Measurements from ENCODE around the gene DYNLT4. TPM values are rescaled to one million over a fixed set of nuclear protein-coding genes. Genes with fewer than 3 reads are reported as not detected.
A peak's percentile ranks its signal among the peaks of the same experiment; 100 is the strongest.

The DYNLT4 gene
- total and polyA plus RNA-seq, 2 of the 8 experiments (the other 6 are each of a cell fraction or from before 2014, with no cell fraction given), result 0.29 TPM; not detected in 1

GRCh38 chr1:44799770-44800584, 7.2 kb downstream of the DYNLT4 start, which contains the start of gene PLK3:
PLK3 (plus strand) TSS chr1:44800377; CDS start chr1:44800464, 87 bp downstream.
- Histone ChIP-seq H3K56ac (replicated peaks; ENCODE audit: insufficient read length, low read depth, low read length) (peak within 1 kb of the TSS; percentile 85), H3K27me3 (replicated peaks in 1 of 4; ENCODE audit: control insufficient read depth in 3 of 4, extremely low read depth in 1 of 4, insufficient read depth in 3 of 4, low read length in 3 of 4) (peaks cover 0 to 5% (median 0%) of the 10 kb centered on the region in 4 experiments; a peak in 2 of 7 replicates), H3K9me3 (ENCODE audit: insufficient read depth in 2 of 2, low read depth in 1 of 2, low read length in 1 of 2) (no peaks in the 10 kb centered on the region), H4K8ac (ENCODE audit: extremely low read depth, insufficient read depth, low read length) (peak within 1 kb of the TSS; percentile 91), H2BK20ac (ENCODE audit: low read length) (no peak within 1 kb of the TSS), H3K4ac (replicated peaks; ENCODE audit: insufficient read length, low read depth, low read length) (no peak within 1 kb of the TSS), H3K4me1 (replicated peaks in 1 of 4; ENCODE audit: control insufficient read depth in 3 of 4, insufficient read depth in 4 of 4, low read length in 3 of 4) (peaks cover 0 to 5% (median 2%) of the 10 kb centered on the region in 4 experiments; a peak in 3 of 7 replicates), H3K14ac (ENCODE audit: insufficient read length) (no peak within 1 kb of the TSS), H3K4me3 (ENCODE audit: extremely low read depth in 1 of 4, insufficient read depth in 2 of 4, low read depth in 3 of 4, low read length in 4 of 4) (peak within 1 kb of the TSS; percentile 60 to 76 (median 66)), H3K18ac (ENCODE audit: extremely low read depth, low read length) (peak within 1 kb of the TSS; percentile 95), H3K79me2 (ENCODE audit: control insufficient read depth in 1 of 2, insufficient read depth in 2 of 2, low read length in 2 of 2) (no peaks in the 10 kb centered on the region), H4K5ac (ENCODE audit: insufficient read length, low read depth, low read length) (peak within 1 kb of the TSS; percentile 97), H3K27ac (ENCODE audit: low read depth, low read length) (peak within 1 kb of the TSS; percentile 91), H2AK5ac (ENCODE audit: low read depth, low read length) (no peak within 1 kb of the TSS; the same call in 1 of the 2 replicates), H2BK15ac (ENCODE audit: low read length) (no peak within 1 kb of the TSS), H3K23me2 (ENCODE audit: low read depth, low read length) (peaks cover 7% of the 10 kb centered on the region; the same call in 1 of the 2 replicates), H3K23ac (ENCODE audit: insufficient read length) (no peak within 1 kb of the TSS), H3K9ac (replicated peaks in 1 of 4; ENCODE audit: extremely low read depth in 1 of 4, low read depth in 3 of 4, low read length in 3 of 4) (peak within 1 kb of the TSS; percentile 51 to 93 (median 84); a peak in 6 of 7 replicates), H4K91ac (replicated peaks; ENCODE audit: insufficient read length, low read length) (peak within 1 kb of the TSS; percentile 74), H4K20me1 (replicated peaks in 1 of 2; ENCODE audit: control insufficient read depth in 1 of 2, insufficient read depth in 2 of 2, low read length in 2 of 2) (peaks cover 0 to 10% of the 10 kb centered on the region in 2 experiments), H3K36me3 (ENCODE audit: control insufficient read depth in 2 of 4, insufficient read depth in 4 of 4, low read length in 3 of 4) (peaks cover 0 to 11% (median 9%) of the 10 kb centered on the region in 4 experiments; a peak in 4 of 8 replicates), H2BK12ac (ENCODE audit: low read depth, low read length) (no peak within 1 kb of the TSS), H2BK120ac (replicated peaks; ENCODE audit: low read depth, low read length) (no peak within 1 kb of the TSS), H2BK5ac (ENCODE audit: low read depth, low read length) (peak within 1 kb of the TSS; percentile 81; the same call in 1 of the 2 replicates), H2AFZ (ENCODE audit: low read length) (no peak within 1 kb of the TSS), H3K4me2 (ENCODE audit: insufficient read depth in 1 of 2, low read depth in 2 of 2, low read length in 2 of 2) (peak within 1 kb of the TSS; percentile 68 to 72), H3K79me1 (ENCODE audit: low read depth, low read length) (no peaks in the 10 kb centered on the region)
- ChIA-PET POLR2A (ENCODE audit: partially characterized antibody) (interaction anchor here (0.6 to 19.2 kb wide), 21 partner anchors 10 to 689 kb away, joined by 3 to 547 read pairs (median 5); partner anchors contain the start of genes BEST4, BTBD19, HPDL and MUTYH), CTCF (ENCODE audit: partially characterized antibody) (interaction anchor here (0.6 to 5.4 kb wide), 15 partner anchors 8 to 722 kb away, joined by 3 to 33 read pairs (median 5); partner anchors contain the start of genes BEST4, BTBD19, HECTD3 and HPDL)
- DNase-seq (ENCODE audit: low read depth in 1 of 2, low spot score in 2 of 2) (peak; percentile 93 to 98), FAIRE-seq (no peak)
- WGBS, 2 experiments (ENCODE audit: extremely low coverage in 1 of 2, insufficient coverage in 1 of 2, insufficient read length in 1 of 2, insufficient replicate concordance in 2 of 2, low coverage in 1 of 2, low lambda C conversion rate in 2 of 2, missing lambda C conversion rate in 1 of 2), result 2% methylated on average over 65 of the region's 79 CpGs; no CpG with 5 or more reads in 1 of the 2 experiments
- TF ChIP-seq TCF12 (IDR thresholded peaks at IDR 0.05; ENCODE audit: low read depth, low read length), result peak; percentile 30; the same call in 1 of the 2 replicates
- peak; percentile 95 for TF ChIP-seq POLR2AphosphoS5 (IDR thresholded peaks at IDR 0.05; ENCODE audit: low read depth, low read length)
- no peak for TF ChIP-seq POU5F1 (IDR thresholded peaks at IDR 0.05; ENCODE audit: low read depth, low read length)
- TF ChIP-seq CBX5 (IDR thresholded peaks at IDR 0.05; ENCODE audit: low read depth, low read length), result no peak
- peak; percentile 45 for TF ChIP-seq RBBP5 (IDR thresholded peaks at IDR 0.05; ENCODE audit: borderline replicate concordance, low read depth, low read length)
- no peak for TF ChIP-seq EP300 (IDR thresholded peaks at IDR 0.05; ENCODE audit: borderline replicate concordance in 1 of 2, low read depth in 2 of 2, low read length in 2 of 2)
